ENCODE results near the gene ACTMAP. TPM values are rescaled to one million over a fixed set of nuclear protein-coding genes. Genes with fewer than 3 reads are reported as not detected.

ACTMAP gene
- total and polyA plus RNA-seq, 2 of the 8 experiments (the other 6 are each of a cell fraction or from before 2014, with no cell fraction given): 24.1 to 26.5 TPM

- Histone ChIP-seq H3K23me2 (ENCODE audit: low read depth, low read length) (no peaks in the 10 kb centered on the region), H3K9me3 (ENCODE audit: insufficient read depth in 2 of 2, low read depth in 1 of 2, low read length in 1 of 2) (no peaks in the 10 kb centered on the region), H4K5ac (ENCODE audit: insufficient read length, low read depth, low read length) (no peak overlapping the region), H3K4ac (replicated peaks; ENCODE audit: insufficient read length, low read depth, low read length) (no peak overlapping the region), H2BK20ac (ENCODE audit: low read length) (no peak overlapping the region), H3K27ac (ENCODE audit: low read depth, low read length) (0 out of 2 replicates have a peak overlapping the region, but pooled peaks have one; percentile 45), H3K4me3 (ENCODE audit: extremely low read depth in 1 of 4, insufficient read depth in 2 of 4, low read depth in 3 of 4, low read length in 4 of 4) (no peak overlapping the region), H4K91ac (replicated peaks; ENCODE audit: insufficient read length, low read length) (no peak overlapping the region), H3K56ac (replicated peaks; ENCODE audit: insufficient read length, low read depth, low read length) (no peak overlapping the region), H4K8ac (ENCODE audit: extremely low read depth, insufficient read depth, low read length) (no peak overlapping the region), H2AFZ (ENCODE audit: low read length) (no peak overlapping the region), H2AK5ac (ENCODE audit: low read depth, low read length) (no peak overlapping the region), H2BK5ac (ENCODE audit: low read depth, low read length) (no peak overlapping the region), H3K23ac (ENCODE audit: insufficient read length) (no peak overlapping the region), H3K36me3 (ENCODE audit: control insufficient read depth in 2 of 4, insufficient read depth in 4 of 4, low read length in 3 of 4) (no peaks in the 10 kb centered on the region), H3K18ac (ENCODE audit: extremely low read depth, low read length) (no peak overlapping the region), H3K9ac (replicated peaks in 1 of 4; ENCODE audit: extremely low read depth in 1 of 4, low read depth in 3 of 4, low read length in 3 of 4) (peak overlapping the region in 1 of 4 experiments; percentile 37; a peak in 1 of 7 replicates), H3K27me3 (replicated peaks in 1 of 4; ENCODE audit: control insufficient read depth in 3 of 4, extremely low read depth in 1 of 4, insufficient read depth in 3 of 4, low read length in 3 of 4) (no peaks in the 10 kb centered on the region), H3K79me2 (ENCODE audit: control insufficient read depth in 1 of 2, insufficient read depth in 2 of 2, low read length in 2 of 2) (no peaks in the 10 kb centered on the region), H3K4me2 (ENCODE audit: insufficient read depth in 1 of 2, low read depth in 2 of 2, low read length in 2 of 2) (no peak overlapping the region), H2BK12ac (ENCODE audit: low read depth, low read length) (no peak overlapping the region), H3K14ac (ENCODE audit: insufficient read length) (no peak overlapping the region), H4K20me1 (replicated peaks in 1 of 2; ENCODE audit: control insufficient read depth in 1 of 2, insufficient read depth in 2 of 2, low read length in 2 of 2) (no peaks in the 10 kb centered on the region), H3K79me1 (ENCODE audit: low read depth, low read length) (no peaks in the 10 kb centered on the region), H2BK120ac (replicated peaks; ENCODE audit: low read depth, low read length) (no peak overlapping the region), H2BK15ac (ENCODE audit: low read length) (0 out of 2 replicates have a peak overlapping the region, but pooled peaks have one; percentile 29), H3K4me1 (replicated peaks in 1 of 4; ENCODE audit: control insufficient read depth in 3 of 4, insufficient read depth in 4 of 4, low read length in 3 of 4) (no peaks in the 10 kb centered on the region)
- ChIA-PET POLR2A (ENCODE audit: partially characterized antibody) (interaction anchor here (1.3 to 4.0 kb wide), 5 partner anchors 8 to 36 kb away, joined by 3 to 22 read pairs (median 8); partner anchors contain the start of genes EGLN2 and RAB4B), CTCF (ENCODE audit: partially characterized antibody) (interaction anchor here (1.9 kb wide), 1 partner anchor 13 kb away, joined by 6 read pairs; the partner anchor contains the start of gene EGLN2)
- DNase-seq (ENCODE audit: low read depth in 1 of 2, low spot score in 2 of 2) (no peak), FAIRE-seq (no peak)
- WGBS, 2 experiments (ENCODE audit: extremely low coverage in 1 of 2, insufficient coverage in 1 of 2, insufficient read length in 1 of 2, insufficient replicate concordance in 2 of 2, low coverage in 1 of 2, low lambda C conversion rate in 2 of 2, missing lambda C conversion rate in 1 of 2): 91% methylated on average over 1 of the region's 1 CpG; no CpG with 5 or more reads in 1 of the 2 experiments
- TF ChIP-seq SP4 (IDR thresholded peaks at IDR 0.05; ENCODE audit: low read length): no peak
- TF ChIP-seq RAD21 (IDR thresholded peaks at IDR 0.05 in 1 of 2, conservative IDR thresholded peaks at IDR 0.05 in 1 of 2; ENCODE audit: low read depth in 2 of 2, low read length in 2 of 2): no peak
- TF ChIP-seq CHD2 (IDR thresholded peaks at IDR 0.05; ENCODE audit: low read length): no peak
- no peak for TF ChIP-seq ZNF274 (IDR thresholded peaks at IDR 0.05; ENCODE audit: borderline replicate concordance, extremely low read depth, low read length)
- no peak for TF ChIP-seq JUN (IDR thresholded peaks at IDR 0.05; ENCODE audit: low read depth, low read length)
- no peak for TF ChIP-seq CTBP2 (IDR thresholded peaks at IDR 0.05; ENCODE audit: borderline replicate concordance, insufficient read depth, insufficient read length, low read length)
- TF ChIP-seq TCF12 (IDR thresholded peaks at IDR 0.05; ENCODE audit: low read depth, low read length): no peak
Observed at GRCh38 chr19:40785526-40785925, 35.2 kb upstream of the ACTMAP start.

Measured in H1 (cell line).